ENCODE measurements around the gene THOC2.
"Not testable (repeated sequence)": the region's sequence is repeated elsewhere in the genome, so short reads cannot be mapped to it uniquely, and the experiment has no call there.

THOC2 gene

GRCh38 chrX:123732670-123733363, at the start of gene THOC2:
Gene THOC2, minus strand, starts transcription at chrX:123733052. Its CDS starts 30 bp downstream, at chrX:123733022.
- peak; percentile 42 for TF ChIP-seq CTCF (IDR thresholded peaks at IDR 0.05; ENCODE audit: control insufficient read depth, insufficient read depth, low read depth, low read length, missing control alignments)
- DNase-seq (ENCODE audit: low read depth): no peak
- peak within 1 kb of the TSS; percentile 87 for H3K4me3 ChIP-seq (ENCODE audit: control insufficient read depth, low read depth, low read length)

DNA sequence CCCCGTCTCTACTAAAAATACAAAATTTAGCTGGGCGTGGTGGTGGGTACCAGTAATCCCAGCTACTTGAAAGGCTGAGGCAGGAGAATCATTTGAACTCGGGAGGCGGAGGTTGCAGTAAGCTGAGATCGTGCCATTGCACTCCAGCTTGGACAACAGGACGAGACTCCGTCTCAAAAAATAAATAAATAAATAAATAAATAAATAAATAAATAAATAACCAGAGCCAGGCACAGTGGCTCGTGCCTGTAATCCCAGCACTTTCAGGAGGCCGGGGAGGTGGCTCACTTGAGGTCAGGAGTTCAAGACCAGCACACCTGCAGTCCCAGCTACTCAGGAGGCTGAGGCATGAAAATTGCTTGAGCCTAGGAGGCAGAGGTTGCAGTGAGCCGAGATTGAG, 48.9 kb upstream of the THOC2 start:
- not testable (repeated sequence) for DNase-seq (ENCODE audit: low read depth); H3K4me3 ChIP-seq (ENCODE audit: control insufficient read depth, low read depth, low read length)

GRCh38 chrX:123779908-123780396, 47.1 kb upstream of the THOC2 start:
- TF ChIP-seq CTCF (IDR thresholded peaks at IDR 0.05; ENCODE audit: control insufficient read depth, insufficient read depth, low read depth, low read length, missing control alignments): no peak
- H3K4me3 ChIP-seq (ENCODE audit: control insufficient read depth, low read depth, low read length): no peak overlapping the region
- no peak for DNase-seq (ENCODE audit: low read depth)

- no peak overlapping the region for H3K4me3 ChIP-seq (ENCODE audit: control insufficient read depth, low read depth, low read length)
- DNase-seq (ENCODE audit: low read depth): no peak
- TF ChIP-seq CTCF (IDR thresholded peaks at IDR 0.05; ENCODE audit: control insufficient read depth, insufficient read depth, low read depth, low read length, missing control alignments): no peak
Observed at GRCh38 chrX:123773258-123773988, 40.6 kb upstream of the THOC2 start.

- DNase-seq (ENCODE audit: low read depth): no peak
- TF ChIP-seq CTCF (IDR thresholded peaks at IDR 0.05; ENCODE audit: control insufficient read depth, insufficient read depth, low read depth, low read length, missing control alignments): no peak
- H3K4me3 ChIP-seq (ENCODE audit: control insufficient read depth, low read depth, low read length): no peak overlapping the region
Observed at GRCh38 chrX:123771449-123772064, 38.7 kb upstream of the THOC2 start.

GRCh38 chrX:123764967-123765871, 32.4 kb upstream of the THOC2 start:
- peak overlapping the region; percentile 18; the same call in 1 of the 2 replicates for H3K4me3 ChIP-seq (ENCODE audit: control insufficient read depth, low read depth, low read length)
- DNase-seq (ENCODE audit: low read depth): no peak
- TF ChIP-seq CTCF (IDR thresholded peaks at IDR 0.05; ENCODE audit: control insufficient read depth, insufficient read depth, low read depth, low read length, missing control alignments): no peak

DNA sequence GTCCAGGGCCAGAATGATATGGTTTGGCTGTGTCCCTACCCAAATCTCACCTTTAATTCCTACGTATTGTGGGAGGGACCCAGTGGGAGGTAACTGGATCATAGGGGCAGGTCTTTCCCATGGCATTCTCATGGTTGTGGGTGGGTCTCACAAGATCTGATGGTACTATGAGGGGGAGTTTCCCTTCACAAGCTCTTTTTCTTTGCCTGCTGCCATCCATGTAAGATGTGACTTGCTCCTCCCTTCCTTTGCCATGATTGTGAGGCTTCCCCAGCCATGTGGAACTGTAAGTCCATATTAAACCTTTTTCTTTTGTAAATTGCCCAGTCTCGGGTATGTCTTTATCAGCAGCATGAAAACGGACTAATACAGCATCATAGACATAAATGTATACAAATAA, 27.0 kb upstream of the THOC2 start:
- H3K4me3 ChIP-seq (ENCODE audit: control insufficient read depth, low read depth, low read length): not testable (repeated sequence)

GRCh38 chrX:123757794-123758193, 24.9 kb upstream of the THOC2 start:
- not testable (repeated sequence) for H3K4me3 ChIP-seq (ENCODE audit: control insufficient read depth, low read depth, low read length); DNase-seq (ENCODE audit: low read depth)

More for the DNA sequence above, 27.0 kb upstream of the THOC2 start:
- not testable (repeated sequence) for DNase-seq (ENCODE audit: low read depth)
